AG20443 (cell line): Measurements from ENCODE around the gene CAMK2A.

Experiments used
- DNase-seq: peaks from one replicate; pipeline ENCODE4 v3.0.0; 2012; ENCODE audit warnings: low spot score, mixed read lengths

Gene CAMK2A

DNA sequence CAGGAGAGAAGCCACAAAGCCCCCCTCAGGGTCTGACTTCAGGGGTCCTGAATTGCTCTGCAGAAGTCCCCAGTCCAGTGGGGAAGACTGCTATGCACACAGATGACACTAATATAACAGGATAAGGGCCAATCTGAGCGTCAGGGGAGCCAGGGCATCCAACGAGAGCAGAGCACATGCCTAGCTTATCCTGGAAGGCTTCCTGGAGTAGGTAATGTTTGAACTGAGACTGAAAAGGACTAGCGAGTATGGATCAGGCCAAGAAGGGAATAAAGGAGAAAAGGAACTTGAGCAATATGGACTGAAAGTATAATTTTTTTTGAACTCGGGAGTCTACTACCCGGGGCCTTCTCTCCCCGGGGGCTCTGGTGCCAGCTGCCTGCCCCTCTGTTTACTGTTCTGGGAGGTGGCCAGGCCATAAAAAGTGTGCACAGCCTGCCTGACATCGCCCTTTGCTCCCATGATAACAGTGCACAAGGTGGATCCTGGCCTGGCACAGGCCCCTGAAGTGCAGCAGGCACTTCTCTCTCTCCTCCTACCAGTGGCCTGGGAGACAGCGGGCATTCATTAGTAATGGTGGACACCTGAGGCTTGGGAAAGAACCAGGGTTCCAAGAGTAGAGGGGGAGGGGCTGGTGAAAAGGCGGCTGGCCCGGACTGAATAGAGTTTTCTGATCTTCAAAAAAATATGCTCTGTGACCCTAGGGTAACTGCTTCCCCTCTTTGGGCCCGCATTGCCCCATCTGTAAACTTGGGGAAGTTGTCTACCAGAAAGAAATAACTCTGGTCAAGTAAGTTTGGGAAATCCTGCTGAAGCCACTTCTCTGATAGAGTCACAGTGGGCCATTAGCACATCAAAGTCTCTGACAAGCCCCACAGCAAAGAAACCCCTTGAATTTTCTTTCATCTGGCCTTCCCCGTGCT lies 104.3 kb downstream of the CAMK2A start:
- DNase-seq = no peak

DNA sequence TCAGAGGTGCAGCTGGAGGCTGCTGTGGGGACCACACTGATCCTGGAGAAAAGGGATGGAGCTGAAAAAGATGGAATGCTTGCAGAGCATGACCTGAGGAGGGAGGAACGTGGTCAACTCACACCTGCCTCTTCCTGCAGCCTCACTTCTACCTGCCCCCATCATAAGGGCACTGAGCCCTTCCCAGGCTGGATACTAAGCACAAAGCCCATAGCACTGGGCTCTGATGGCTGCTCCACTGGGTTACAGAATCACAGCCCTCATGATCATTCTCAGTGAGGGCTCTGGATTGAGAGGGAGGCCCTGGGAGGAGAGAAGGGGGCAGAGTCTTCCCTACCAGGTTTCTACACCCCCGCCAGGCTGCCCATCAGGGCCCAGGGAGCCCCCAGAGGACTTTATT lies 105.6 kb downstream of the CAMK2A start:
- no peak for DNase-seq

DNA sequence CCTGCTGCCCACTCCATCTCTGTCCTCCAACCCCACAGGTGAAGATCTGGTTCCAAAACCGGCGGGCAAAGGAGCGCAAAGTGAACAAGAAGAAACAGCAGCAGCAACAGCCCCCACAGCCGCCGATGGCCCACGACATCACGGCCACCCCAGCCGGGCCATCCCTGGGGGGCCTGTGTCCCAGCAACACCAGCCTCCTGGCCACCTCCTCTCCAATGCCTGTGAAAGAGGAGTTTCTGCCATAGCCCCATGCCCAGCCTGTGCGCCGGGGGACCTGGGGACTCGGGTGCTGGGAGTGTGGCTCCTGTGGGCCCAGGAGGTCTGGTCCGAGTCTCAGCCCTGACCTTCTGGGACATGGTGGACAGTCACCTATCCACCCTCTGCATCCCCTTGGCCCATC lies 106.1 kb downstream of the CAMK2A start:
- DNase-seq = no peak

DNA sequence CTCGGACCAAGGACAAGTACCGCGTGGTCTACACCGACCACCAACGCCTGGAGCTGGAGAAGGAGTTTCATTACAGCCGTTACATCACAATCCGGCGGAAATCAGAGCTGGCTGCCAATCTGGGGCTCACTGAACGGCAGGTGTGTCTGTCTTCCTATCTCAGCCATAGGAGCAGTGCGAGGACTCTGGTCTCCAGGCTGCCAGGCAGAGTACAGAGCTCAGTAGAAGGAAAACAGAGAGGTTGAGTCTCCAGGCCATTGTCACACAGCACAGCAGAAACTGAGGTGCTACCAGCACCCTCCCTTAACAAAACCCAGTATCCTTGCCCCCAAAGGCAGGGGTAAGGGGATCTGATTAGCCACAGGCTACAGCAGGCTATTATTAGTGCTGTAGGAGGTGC lies 106.8 kb downstream of the CAMK2A start:
- no peak for DNase-seq

- no peak for DNase-seq
Measured at GRCh38 chr5:150181766-150182545, 107.6 kb downstream of the CAMK2A start.

DNA sequence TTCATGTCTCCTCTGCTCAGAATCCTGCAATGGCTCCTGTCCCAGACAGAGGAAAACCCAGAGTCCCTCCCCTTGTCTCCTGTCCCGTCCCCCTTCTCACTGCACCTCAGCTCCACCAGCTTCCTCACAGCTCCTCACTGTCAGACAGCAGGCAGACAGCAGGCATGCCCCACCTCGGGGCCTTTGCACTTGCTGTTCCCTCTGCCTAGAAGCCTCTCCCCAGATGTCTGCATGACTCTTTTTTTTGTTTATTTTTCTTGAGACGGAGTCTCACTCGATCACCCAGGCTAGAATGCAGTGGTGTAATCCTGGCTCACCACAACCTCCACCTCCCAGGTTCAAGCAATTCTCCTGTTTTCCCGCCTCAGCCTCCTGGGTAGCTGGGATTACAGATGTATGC lies 108.5 kb downstream of the CAMK2A start:
- DNase-seq = no peak

GRCh38 chr5:150180241-150181026 lies 109.1 kb downstream of the CAMK2A start:
- peak; percentile 69 for DNase-seq

- no peak for DNase-seq
Measured at GRCh38 chr5:150179019-150179620, 110.5 kb downstream of the CAMK2A start.

GRCh38 chr5:150178262-150178661 lies 111.3 kb downstream of the CAMK2A start:
- no peak for DNase-seq

- no peak for DNase-seq
Measured at GRCh38 chr5:150177721-150178120, 111.9 kb downstream of the CAMK2A start.

- no peak for DNase-seq
Measured at GRCh38 chr5:150176745-150177477, 112.7 kb downstream of the CAMK2A start.

DNA sequence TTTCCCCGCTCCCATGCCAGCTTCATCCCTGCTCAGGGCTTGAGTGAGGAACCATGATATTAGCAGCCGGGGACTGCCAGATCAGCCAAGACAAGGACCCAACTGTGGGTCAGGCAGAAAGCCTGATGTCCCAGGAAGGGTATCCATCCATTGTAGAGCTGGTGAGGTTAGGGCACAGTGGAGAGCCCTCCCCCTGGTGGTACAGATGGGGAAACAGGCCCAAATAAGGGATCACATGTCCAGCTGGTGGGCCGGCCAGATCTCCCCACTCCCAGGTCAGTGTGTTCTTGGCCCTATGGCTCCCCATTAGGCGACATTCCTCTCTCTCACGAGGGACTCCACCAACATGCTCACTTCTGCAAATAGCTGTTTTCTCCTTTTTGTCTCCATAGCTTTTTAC lies 114.0 kb downstream of the CAMK2A start:
- DNase-seq = peak; percentile 65

GRCh38 chr5:150175076-150175475 lies 114.5 kb downstream of the CAMK2A start:
- DNase-seq = no peak

DNA sequence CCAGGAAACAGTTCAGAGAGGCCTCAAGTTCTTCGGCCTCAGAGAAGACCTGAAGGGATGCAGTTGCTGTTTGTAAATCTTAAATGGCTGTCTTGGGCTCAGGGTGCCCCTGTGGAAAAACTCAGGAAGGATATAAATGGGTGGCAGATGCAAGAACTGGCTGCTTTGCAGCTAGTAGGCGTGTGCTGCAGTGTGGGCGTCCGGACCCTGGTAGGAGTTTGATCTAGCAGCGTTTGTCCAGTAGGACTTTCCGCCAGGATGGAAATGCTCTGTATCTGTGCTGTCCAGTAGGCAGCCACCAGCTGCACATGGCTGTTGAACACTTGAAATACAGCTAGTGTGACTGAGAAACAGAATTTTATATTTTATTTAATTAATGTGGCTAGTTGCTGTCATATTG lies 115.3 kb downstream of the CAMK2A start:
- no peak for DNase-seq

DNA sequence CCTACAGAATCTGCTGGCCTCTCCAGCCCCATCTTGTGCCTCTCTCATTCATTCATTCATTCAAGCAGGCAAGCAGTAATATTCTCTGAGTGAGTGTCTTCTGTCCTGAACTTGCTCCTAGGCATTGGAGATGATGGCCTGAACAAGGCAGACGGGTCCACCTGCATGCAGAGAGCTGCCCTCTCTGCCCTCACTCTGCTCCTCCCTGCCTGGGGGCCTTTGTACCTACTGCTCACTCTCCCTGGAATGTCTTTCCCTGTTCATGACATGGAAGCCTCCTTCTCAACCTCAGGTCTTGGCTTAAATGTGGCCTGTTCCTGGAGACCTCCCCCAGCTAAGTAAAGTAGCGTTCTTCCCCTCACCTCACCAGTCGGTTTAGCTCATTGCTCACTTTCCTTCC lies 116.4 kb downstream of the CAMK2A start:
- DNase-seq = no peak

- DNase-seq = no peak
Measured at GRCh38 chr5:150172556-150172955, 117.0 kb downstream of the CAMK2A start.

DNA sequence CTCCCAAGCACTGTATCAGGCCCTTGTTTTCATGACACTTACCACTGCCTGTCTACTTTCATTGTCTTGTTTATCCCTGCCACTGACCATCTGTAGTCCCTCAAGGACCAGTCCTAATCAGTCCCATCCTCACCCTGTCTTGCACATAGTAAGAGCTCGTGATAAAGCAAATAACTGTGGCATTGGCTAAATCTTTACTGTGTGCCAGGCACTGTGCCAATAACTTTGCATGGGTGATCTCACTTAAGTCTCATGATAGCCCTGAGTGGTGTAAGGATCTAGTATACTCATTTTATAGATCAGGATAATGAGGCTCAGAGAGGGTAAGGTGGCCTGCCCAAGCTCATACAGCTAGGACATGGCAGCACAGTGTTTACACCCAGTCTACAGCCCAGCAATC lies 117.4 kb downstream of the CAMK2A start:
- DNase-seq = no peak
